Measurements from ENCODE around the gene CRKL.

CRKL gene

GRCh38 chr22:20873214-20873613, 44.0 kb upstream of the CRKL start:
- no peak overlapping the region for H2AFZ ChIP-seq (ENCODE audit: low read depth, low read length)
- no peak overlapping the region for H3K27ac ChIP-seq (ENCODE audit: low read length)
- H4K20me1 ChIP-seq (ENCODE audit: insufficient read depth, low read length): no peaks in the 10 kb centered on the region
- DNase-seq: no peak
- H3K9ac ChIP-seq (ENCODE audit: low read depth, low read length): no peak overlapping the region
- peaks cover 39% of the 10 kb centered on the region for H3K36me3 ChIP-seq (ENCODE audit: insufficient read depth, low read length)
- H3K4me1 ChIP-seq (ENCODE audit: insufficient read depth, low read length): no peaks in the 10 kb centered on the region
- no peak overlapping the region for H3K4me2 ChIP-seq (ENCODE audit: insufficient read depth, low read length)
- no peaks in the 10 kb centered on the region for H3K79me2 ChIP-seq (ENCODE audit: insufficient read depth, low read length)
- no peaks in the 10 kb centered on the region for H3K27me3 ChIP-seq (ENCODE audit: insufficient read depth, low read length, poor library complexity)
- H3K9me3 ChIP-seq (ENCODE audit: insufficient read depth, low read length, severe bottlenecking): no peaks in the 10 kb centered on the region
- no peak for ATAC-seq (ENCODE audit: insufficient read depth, low read depth)
- no peak overlapping the region for H3K4me3 ChIP-seq (ENCODE audit: low read depth in 1 of 2, low read length in 2 of 2)
- no peak for TF ChIP-seq EZH2 (IDR thresholded peaks at IDR 0.05; ENCODE audit: borderline replicate concordance, low read depth, low read length, severe bottlenecking)
- TF ChIP-seq, protein P1, sequence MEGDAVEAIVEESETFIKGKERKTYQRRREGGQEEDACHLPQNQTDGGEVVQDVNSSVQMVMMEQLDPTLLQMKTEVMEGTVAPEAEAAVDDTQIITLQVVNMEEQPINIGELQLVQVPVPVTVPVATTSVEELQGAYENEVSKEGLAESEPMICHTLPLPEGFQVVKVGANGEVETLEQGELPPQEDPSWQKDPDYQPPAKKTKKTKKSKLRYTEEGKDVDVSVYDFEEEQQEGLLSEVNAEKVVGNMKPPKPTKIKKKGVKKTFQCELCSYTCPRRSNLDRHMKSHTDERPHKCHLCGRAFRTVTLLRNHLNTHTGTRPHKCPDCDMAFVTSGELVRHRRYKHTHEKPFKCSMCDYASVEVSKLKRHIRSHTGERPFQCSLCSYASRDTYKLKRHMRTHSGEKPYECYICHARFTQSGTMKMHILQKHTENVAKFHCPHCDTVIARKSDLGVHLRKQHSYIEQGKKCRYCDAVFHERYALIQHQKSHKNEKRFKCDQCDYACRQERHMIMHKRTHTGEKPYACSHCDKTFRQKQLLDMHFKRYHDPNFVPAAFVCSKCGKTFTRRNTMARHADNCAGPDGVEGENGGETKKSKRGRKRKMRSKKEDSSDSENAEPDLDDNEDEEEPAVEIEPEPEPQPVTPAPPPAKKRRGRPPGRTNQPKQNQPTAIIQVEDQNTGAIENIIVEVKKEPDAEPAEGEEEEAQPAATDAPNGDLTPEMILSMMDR (IDR thresholded peaks at IDR 0.05; ENCODE audit: borderline replicate concordance, extremely low read depth, low read length, poor library complexity, severe bottlenecking): no peak

DNA sequence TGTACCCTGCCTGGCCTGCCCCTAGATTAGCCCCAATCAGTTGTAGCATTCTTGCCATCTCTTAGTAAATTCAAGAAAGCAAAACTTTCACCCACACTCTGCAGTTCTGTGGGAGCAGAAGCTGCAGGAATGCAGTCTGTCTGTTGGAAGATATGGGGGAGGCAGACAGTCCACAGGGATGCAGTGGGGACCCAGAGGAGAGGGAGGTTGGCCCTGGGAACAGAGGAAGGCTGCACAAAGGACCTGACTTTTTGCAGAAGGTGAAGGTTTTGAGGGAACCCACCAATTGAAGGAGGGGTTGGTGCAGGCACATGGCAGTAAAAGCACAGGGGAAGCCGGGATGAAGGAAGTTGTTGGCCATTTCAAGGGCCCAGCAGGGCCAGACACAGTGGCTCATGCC, 41.9 kb upstream of the CRKL start:
- Histone ChIP-seq H3K9ac (ENCODE audit: low read depth, low read length) (no peak overlapping the region), H3K9me3 (ENCODE audit: insufficient read depth, low read length, severe bottlenecking) (no peaks in the 10 kb centered on the region), H3K27ac (ENCODE audit: low read length) (no peak overlapping the region), H3K27me3 (ENCODE audit: insufficient read depth, low read length, poor library complexity) (no peaks in the 10 kb centered on the region), H3K36me3 (ENCODE audit: insufficient read depth, low read length) (peaks cover 30% of the 10 kb centered on the region), H3K79me2 (ENCODE audit: insufficient read depth, low read length) (no peaks in the 10 kb centered on the region), H2AFZ (ENCODE audit: low read depth, low read length) (no peak overlapping the region), H4K20me1 (ENCODE audit: insufficient read depth, low read length) (no peaks in the 10 kb centered on the region), H3K4me1 (ENCODE audit: insufficient read depth, low read length) (no peaks in the 10 kb centered on the region), H3K4me2 (ENCODE audit: insufficient read depth, low read length) (no peak overlapping the region), H3K4me3 (ENCODE audit: low read depth in 1 of 2, low read length in 2 of 2) (no peak overlapping the region)
- DNase-seq (no peak), ATAC-seq (ENCODE audit: insufficient read depth, low read depth) (no peak)
- no peak for TF ChIP-seq EZH2 (IDR thresholded peaks at IDR 0.05; ENCODE audit: borderline replicate concordance, low read depth, low read length, severe bottlenecking)
- TF ChIP-seq, protein P1 (IDR thresholded peaks at IDR 0.05; ENCODE audit: borderline replicate concordance, extremely low read depth, low read length, poor library complexity, severe bottlenecking): no peak

DNA sequence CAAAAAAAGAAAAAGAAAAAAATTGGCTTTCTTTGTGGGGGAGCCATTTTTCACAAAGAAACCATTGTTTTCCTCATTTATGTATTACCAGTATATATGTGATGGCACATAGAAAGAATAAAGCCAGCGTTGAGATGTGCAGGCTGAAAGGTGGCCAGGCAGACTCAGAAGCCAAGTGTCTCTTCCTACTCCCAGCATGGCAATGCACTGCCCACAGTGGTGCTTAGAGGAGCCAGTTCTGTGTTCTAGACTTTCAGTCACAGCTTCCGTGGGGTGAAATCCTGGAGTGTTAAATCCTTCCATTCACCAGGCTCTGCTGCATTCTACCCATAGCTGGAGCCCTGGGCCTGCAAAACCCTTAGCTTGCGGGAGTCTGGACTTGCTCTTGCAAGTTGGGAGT, 39.5 kb upstream of the CRKL start:
- H3K79me2 ChIP-seq (ENCODE audit: insufficient read depth, low read length): no peaks in the 10 kb centered on the region
- DNase-seq: no peak
- no peak for ATAC-seq (ENCODE audit: insufficient read depth, low read depth)

More for the DNA sequence above, 39.5 kb upstream of the CRKL start:
- H3K27ac ChIP-seq (ENCODE audit: low read length): no peak overlapping the region
- TF ChIP-seq, protein P1 (IDR thresholded peaks at IDR 0.05; ENCODE audit: borderline replicate concordance, extremely low read depth, low read length, poor library complexity, severe bottlenecking): no peak
- TF ChIP-seq EZH2 (IDR thresholded peaks at IDR 0.05; ENCODE audit: borderline replicate concordance, low read depth, low read length, severe bottlenecking): no peak
- no peaks in the 10 kb centered on the region for H3K4me1 ChIP-seq (ENCODE audit: insufficient read depth, low read length)
- no peaks in the 10 kb centered on the region for H3K9me3 ChIP-seq (ENCODE audit: insufficient read depth, low read length, severe bottlenecking)
- no peak overlapping the region for H3K9ac ChIP-seq (ENCODE audit: low read depth, low read length)
- no peaks in the 10 kb centered on the region for H4K20me1 ChIP-seq (ENCODE audit: insufficient read depth, low read length)
- H2AFZ ChIP-seq (ENCODE audit: low read depth, low read length): no peak overlapping the region
- no peak overlapping the region for H3K4me3 ChIP-seq (ENCODE audit: low read depth in 1 of 2, low read length in 2 of 2)
- H3K27me3 ChIP-seq (ENCODE audit: insufficient read depth, low read length, poor library complexity): no peaks in the 10 kb centered on the region
- no peak overlapping the region for H3K4me2 ChIP-seq (ENCODE audit: insufficient read depth, low read length)
- peaks cover 46% of the 10 kb centered on the region for H3K36me3 ChIP-seq (ENCODE audit: insufficient read depth, low read length)

All from DND-41 (cell line).